Adrenal gland (tissue), 5 donors: ENCODE data around the gene ZKSCAN7.

Experiments
- CTCF ChIP-seq, 6 experiments: fragments of 450-650 bp in 4 of 6; fragments of 200-600 bp in 2 of 6; sonication (generic) in 1 of 6; IDR thresholded peaks; 1 replicate in 5 of 6; 2 replicates in 1 of 6; pipeline versions ENCODE4 v1.5.1 to v1.8.0; 2016 to 2021; ENCODE audit warnings: antibody characterized with exemption in 6 of 6, mild to moderate bottlenecking in 2 of 6, moderate library complexity in 1 of 6
- POLR2A ChIP-seq, 2 donors: fragments of 450-650 bp; IDR thresholded peaks; one replicate each; pipeline ENCODE4 v1.6.1; 2017; ENCODE audit warnings: antibody characterized with exemption in 2 of 2, mild to moderate bottlenecking in 2 of 2, moderate library complexity in 1 of 2
- donor health status: DM: no; HTN: no; CAD: no.

- no peak for TF ChIP-seq POLR2A (IDR thresholded peaks at IDR 0.05)
- TF ChIP-seq CTCF (IDR thresholded peaks at IDR 0.05): no peak
These were observed 24.1 kb upstream of the ZKSCAN7 start for GRCh38 chr3:44530911-44531310.
